Daoy (cell line): ENCODE measurements around the gene EIF3M. TPM values are rescaled to one million over a fixed set of nuclear protein-coding genes. Genes with fewer than 3 reads are reported as not detected.
"Not testable (repeated sequence)": the region's sequence is repeated elsewhere in the genome, so short reads cannot be mapped to it uniquely, and the experiment has no call there.

Source experiments
- DNase-seq: peaks from one replicate; pipeline ENCODE4 v3.0.0-alpha.2; 2015; ENCODE audit warnings: low read depth
- total RNA-seq: library from RNA; depleted of rRNA; stranded (reverse); fragments of >200 nt; shearing (Covaris generic); gene quantifications from 2 replicates; pipeline ENCODE4 v1.2.3, GENCODE V29; 2014; rRNA removed

EIF3M gene
- total RNA-seq, 1 experiment from 2014 or later, result 1,374 TPM

- not testable (repeated sequence) for DNase-seq
These were observed 12.5 kb downstream of the EIF3M start for GRCh38 chr11:32596114-32596513.

DNA sequence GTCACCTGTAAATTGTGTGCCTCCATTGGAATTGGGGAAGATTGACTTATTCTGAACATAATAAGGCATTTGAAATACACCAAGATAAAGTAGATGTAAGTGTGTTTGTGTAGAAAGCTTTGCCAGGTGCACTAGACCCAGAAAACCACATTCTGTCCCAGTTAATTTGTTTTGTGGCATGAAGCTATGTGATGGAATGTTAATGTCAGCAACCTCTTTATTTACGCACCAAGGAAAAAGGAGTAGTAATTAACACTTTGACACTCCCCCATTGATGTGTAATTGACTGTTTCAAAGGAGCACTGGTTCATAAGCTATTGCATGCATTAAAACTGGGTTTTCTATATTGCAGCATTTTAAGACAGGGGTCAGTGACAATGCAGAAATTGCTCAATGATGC, 14.3 kb downstream of the EIF3M start:
- no peak for DNase-seq

- no peak for DNase-seq
These were observed 19.2 kb downstream of the EIF3M start for GRCh38 chr11:32602657-32603415.

- no peak for DNase-seq
These were observed 22.6 kb downstream of the EIF3M start for GRCh38 chr11:32606220-32606619.

GRCh38 chr11:32608826-32609225, 25.2 kb downstream of the EIF3M start:
- DNase-seq, result not testable (repeated sequence)

DNA sequence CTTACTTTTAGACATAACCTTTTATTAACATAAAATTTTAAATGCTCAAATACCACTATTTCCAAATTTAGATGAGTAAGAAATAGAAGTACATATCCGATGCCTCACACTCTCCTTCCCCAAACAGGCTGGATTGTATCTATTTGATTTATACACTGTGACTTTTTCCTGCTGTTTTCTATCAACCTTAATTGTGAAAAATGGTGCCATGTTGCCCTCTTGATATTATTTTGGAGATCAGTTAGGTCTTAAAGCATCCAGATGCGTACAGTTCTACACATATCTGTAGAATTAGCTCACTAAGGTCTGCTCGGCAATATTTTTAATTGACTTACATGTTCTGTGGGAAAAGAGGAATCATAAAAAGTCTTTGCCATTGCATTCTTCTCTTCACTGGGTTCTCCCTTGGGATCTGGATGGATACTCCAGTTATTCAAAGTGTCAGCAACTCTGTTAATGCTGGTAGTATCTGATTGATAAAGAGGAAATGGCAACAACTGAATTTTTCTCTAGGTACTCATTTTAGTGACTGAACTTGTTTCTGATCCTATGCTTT, 27.2 kb downstream of the EIF3M start:
- no peak for DNase-seq

GRCh38 chr11:32613500-32614151, 30.0 kb downstream of the EIF3M start:
- DNase-seq, result no peak

DNA sequence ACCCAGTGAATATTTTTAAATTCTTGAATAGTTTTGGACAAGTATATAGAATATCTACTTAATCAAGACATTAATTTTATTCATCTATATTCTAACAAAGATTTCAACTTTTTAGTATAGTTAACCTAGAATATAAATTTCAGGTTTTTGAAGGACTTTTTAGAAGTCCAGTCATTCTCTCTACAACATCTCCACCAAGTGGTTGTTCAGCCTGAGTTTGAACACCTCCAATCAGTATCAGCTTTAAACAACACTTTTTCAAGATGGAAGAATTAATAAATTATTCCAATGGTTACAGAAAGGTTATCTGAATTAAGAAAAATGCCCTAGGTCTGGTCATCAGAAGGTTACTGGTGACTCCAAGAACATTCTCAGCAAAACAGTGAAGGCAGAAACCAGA, 31.8 kb downstream of the EIF3M start:
- no peak for DNase-seq

GRCh38 chr11:32616903-32617302, 33.3 kb downstream of the EIF3M start:
- no peak for DNase-seq

GRCh38 chr11:32630844-32631243, 47.2 kb downstream of the EIF3M start:
- DNase-seq, result no peak

DNA sequence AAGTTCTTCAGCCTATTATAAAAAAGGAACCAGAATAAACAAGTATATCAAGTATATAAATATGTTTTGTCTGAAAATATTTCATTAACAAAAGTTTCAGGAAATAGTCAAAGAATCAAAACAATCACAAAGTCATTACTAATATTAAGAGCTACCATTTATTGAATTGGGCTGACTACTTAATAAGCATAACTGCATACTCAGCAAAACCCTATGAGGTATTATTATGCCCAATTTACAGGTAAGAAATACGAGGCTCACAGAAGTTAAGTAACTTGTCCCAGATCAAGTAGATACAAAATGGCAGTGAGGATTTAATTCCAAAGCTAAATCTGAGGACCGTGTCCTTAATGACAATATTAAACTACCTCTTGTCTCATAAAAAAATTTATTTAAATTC, 52.2 kb downstream of the EIF3M start:
- no peak for DNase-seq

GRCh38 chr11:32641361-32641760, 57.7 kb downstream of the EIF3M start:
- no peak for DNase-seq

DNA sequence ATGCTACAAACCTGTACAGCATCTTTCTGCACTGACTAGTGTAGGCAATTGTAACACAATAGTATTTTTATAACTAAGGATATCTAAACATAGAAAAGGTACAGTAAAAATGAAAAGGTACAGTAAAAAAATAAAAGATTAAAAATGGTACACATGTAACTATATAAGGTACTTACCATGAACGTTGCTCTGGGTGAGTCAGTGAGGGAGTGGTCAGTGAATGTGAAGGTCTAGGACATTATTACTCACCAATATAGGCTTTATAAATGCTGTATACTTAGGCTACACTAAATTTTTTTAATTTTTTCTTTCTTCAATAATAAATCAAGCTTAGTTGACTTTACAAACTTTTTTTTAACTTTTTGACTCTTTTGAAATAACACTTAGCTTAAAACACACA, 59.9 kb downstream of the EIF3M start:
- DNase-seq, result peak; percentile 31

Other genes starting within 250 kb of the EIF3M start
- 8.0 and 10.7 TPM in 2 replicates for gene WT1, start 148.3 kb upstream of the EIF3M start, total RNA-seq
- gene CCDC73, start 210.8 kb downstream of the EIF3M start, total RNA-seq, result not detected in 2 replicates
- 0.54 and 1.7 TPM in 2 replicates for gene PRRG4, start 246.1 kb downstream of the EIF3M start, total RNA-seq